ENCODE results near the gene DDX1.

The DDX1 gene

DNA sequence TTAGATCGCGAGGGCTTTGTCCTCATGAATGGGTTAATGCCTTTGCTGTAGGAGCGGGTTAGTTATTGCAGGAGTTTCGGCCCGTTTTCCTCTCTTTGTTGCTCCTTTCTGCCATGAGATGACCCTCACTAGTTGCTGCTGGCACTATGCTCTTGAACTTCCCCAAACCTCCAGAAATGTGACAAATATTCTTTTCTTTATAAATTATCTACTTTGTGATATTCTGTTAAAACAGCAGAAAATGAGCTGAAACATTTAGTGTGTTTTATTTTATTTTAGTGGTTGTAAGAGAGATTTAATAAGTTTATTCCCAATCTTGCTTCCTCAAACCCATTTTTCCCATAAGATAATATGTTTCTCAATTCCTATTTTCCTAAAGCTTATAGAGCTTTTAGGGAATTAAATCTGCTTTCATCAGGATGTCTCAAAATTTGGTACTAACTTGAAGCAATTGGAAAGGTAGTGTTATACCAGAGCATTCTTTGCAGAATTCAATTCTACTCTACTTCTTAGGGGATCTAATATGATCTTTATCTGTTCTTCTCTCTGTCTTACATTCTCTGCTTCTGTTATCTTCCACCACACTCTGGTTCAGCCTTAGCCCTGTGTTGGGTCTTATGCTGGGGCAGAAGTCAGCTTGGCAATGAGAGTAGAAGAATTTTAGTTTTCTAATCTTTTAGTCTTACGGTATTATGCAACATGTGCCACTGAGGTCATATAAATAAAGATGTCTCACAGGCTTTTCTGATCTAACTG lies 23.1 kb downstream of the DDX1 start:
- Histone ChIP-seq H3K9ac (ENCODE audit: low read depth, low read length, poor library complexity, severe bottlenecking) (no peak overlapping the region), H3K4me1 (ENCODE audit: insufficient read depth, low read length, poor library complexity, severe bottlenecking) (no peaks in the 10 kb centered on the region), H3K9me3 (ENCODE audit: insufficient read depth, low read depth, low read length) (no peaks in the 10 kb centered on the region), H3K79me2 (ENCODE audit: insufficient read depth, low read length) (no peaks in the 10 kb centered on the region), H3K9me2 (replicated peaks; ENCODE audit: low read depth, low read length) (no peaks in the 10 kb centered on the region), H3F3A (ENCODE audit: low read depth) (peaks cover 3% of the 10 kb centered on the region; the same call in 1 of the 2 replicates), H3K36me3 (ENCODE audit: insufficient read depth, low read length) (peaks cover 30% of the 10 kb centered on the region), H3K4me3 (ENCODE audit: low read length, poor library complexity, severe bottlenecking) (no peak overlapping the region), H3K27me3 (ENCODE audit: insufficient read depth, low read length, poor library complexity, severe bottlenecking) (no peaks in the 10 kb centered on the region), H2AFZ (ENCODE audit: low read length) (no peak overlapping the region), H4K20me1 (ENCODE audit: insufficient read depth, low read length, poor library complexity, severe bottlenecking) (no peaks in the 10 kb centered on the region), H3K4me2 (ENCODE audit: low read depth, low read length, poor library complexity, severe bottlenecking) (no peak overlapping the region)
- no peak for TF ChIP-seq EZH2phosphoT487 (IDR thresholded peaks at IDR 0.05; ENCODE audit: borderline replicate concordance)
- TF ChIP-seq, protein P1, sequence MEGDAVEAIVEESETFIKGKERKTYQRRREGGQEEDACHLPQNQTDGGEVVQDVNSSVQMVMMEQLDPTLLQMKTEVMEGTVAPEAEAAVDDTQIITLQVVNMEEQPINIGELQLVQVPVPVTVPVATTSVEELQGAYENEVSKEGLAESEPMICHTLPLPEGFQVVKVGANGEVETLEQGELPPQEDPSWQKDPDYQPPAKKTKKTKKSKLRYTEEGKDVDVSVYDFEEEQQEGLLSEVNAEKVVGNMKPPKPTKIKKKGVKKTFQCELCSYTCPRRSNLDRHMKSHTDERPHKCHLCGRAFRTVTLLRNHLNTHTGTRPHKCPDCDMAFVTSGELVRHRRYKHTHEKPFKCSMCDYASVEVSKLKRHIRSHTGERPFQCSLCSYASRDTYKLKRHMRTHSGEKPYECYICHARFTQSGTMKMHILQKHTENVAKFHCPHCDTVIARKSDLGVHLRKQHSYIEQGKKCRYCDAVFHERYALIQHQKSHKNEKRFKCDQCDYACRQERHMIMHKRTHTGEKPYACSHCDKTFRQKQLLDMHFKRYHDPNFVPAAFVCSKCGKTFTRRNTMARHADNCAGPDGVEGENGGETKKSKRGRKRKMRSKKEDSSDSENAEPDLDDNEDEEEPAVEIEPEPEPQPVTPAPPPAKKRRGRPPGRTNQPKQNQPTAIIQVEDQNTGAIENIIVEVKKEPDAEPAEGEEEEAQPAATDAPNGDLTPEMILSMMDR (conservative IDR thresholded peaks at IDR 0.05; ENCODE audit: low read length) = no peak

DNA sequence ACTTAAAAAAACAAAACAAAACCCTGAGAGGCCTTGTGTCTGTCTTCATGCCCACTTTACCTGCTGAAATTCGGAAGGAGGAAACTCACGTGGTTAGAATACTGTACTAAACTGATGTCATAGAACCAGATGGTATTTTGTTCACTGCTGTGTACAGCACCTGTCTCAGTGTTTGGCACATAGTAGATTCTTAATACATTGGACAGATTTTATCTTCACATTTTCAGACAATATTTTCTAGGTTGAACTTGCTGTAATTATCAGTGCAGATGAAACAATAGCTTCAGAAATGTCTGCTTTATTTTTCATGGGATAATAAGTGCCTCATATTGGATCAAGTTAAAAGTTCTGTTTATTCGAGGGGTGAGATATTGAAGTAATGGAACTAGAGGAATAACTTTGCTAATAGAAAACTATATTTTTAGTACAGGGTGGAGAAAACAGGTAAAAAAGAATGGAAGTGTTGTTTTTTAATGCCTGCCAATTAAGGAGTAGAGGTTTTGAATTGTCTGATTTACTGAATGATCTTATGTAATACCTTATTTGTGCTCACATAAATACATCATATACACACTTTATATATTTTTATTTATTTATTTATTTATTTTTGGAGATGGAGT lies 23.7 kb downstream of the DDX1 start:
- Histone ChIP-seq H3K9ac (ENCODE audit: low read depth, low read length, poor library complexity, severe bottlenecking) (no peak overlapping the region), H4K20me1 (ENCODE audit: insufficient read depth, low read length, poor library complexity, severe bottlenecking) (no peaks in the 10 kb centered on the region), H2AFZ (ENCODE audit: low read length) (no peak overlapping the region), H3K36me3 (ENCODE audit: insufficient read depth, low read length) (peaks cover 32% of the 10 kb centered on the region), H3K79me2 (ENCODE audit: insufficient read depth, low read length) (no peaks in the 10 kb centered on the region), H3F3A (ENCODE audit: low read depth) (peaks cover 3% of the 10 kb centered on the region; the same call in 1 of the 2 replicates), H3K4me3 (ENCODE audit: low read length, poor library complexity, severe bottlenecking) (no peak overlapping the region), H3K9me2 (replicated peaks; ENCODE audit: low read depth, low read length) (no peaks in the 10 kb centered on the region), H3K27me3 (ENCODE audit: insufficient read depth, low read length, poor library complexity, severe bottlenecking) (no peaks in the 10 kb centered on the region), H3K9me3 (ENCODE audit: insufficient read depth, low read depth, low read length) (no peaks in the 10 kb centered on the region), H3K4me2 (ENCODE audit: low read depth, low read length, poor library complexity, severe bottlenecking) (no peak overlapping the region), H3K4me1 (ENCODE audit: insufficient read depth, low read length, poor library complexity, severe bottlenecking) (no peaks in the 10 kb centered on the region)
- TF ChIP-seq, protein P1 (conservative IDR thresholded peaks at IDR 0.05; ENCODE audit: low read length) = no peak
- TF ChIP-seq EZH2phosphoT487 (IDR thresholded peaks at IDR 0.05; ENCODE audit: borderline replicate concordance) = no peak

DNA sequence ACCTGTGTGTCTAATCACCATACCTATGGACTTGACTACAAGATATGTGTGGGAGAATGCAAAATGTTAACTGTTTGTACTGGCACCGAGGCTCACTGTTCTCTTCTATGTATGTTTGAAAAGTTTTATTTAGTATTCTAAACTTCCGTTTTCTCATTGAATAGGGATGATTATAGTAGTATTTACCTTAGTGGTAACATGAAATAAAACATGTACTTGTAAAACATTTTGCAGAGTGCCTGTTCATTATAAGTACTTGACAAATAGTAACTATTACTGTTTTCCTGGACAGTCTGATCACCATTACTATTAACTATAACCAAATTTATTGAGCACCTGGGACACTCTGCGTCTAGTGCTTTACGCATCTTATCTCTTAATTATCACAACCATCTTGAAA lies 24.8 kb downstream of the DDX1 start:
- Histone ChIP-seq H3K9ac (ENCODE audit: low read depth, low read length, poor library complexity, severe bottlenecking) (no peak overlapping the region), H3K27me3 (ENCODE audit: insufficient read depth, low read length, poor library complexity, severe bottlenecking) (no peaks in the 10 kb centered on the region), H3K4me1 (ENCODE audit: insufficient read depth, low read length, poor library complexity, severe bottlenecking) (no peaks in the 10 kb centered on the region), H3F3A (ENCODE audit: low read depth) (peaks cover 3% of the 10 kb centered on the region; the same call in 1 of the 2 replicates), H3K4me3 (ENCODE audit: low read length, poor library complexity, severe bottlenecking) (no peak overlapping the region), H2AFZ (ENCODE audit: low read length) (no peak overlapping the region), H3K9me2 (replicated peaks; ENCODE audit: low read depth, low read length) (no peaks in the 10 kb centered on the region), H3K4me2 (ENCODE audit: low read depth, low read length, poor library complexity, severe bottlenecking) (no peak overlapping the region), H4K20me1 (ENCODE audit: insufficient read depth, low read length, poor library complexity, severe bottlenecking) (no peaks in the 10 kb centered on the region), H3K79me2 (ENCODE audit: insufficient read depth, low read length) (no peaks in the 10 kb centered on the region), H3K36me3 (ENCODE audit: insufficient read depth, low read length) (peaks cover 39% of the 10 kb centered on the region), H3K9me3 (ENCODE audit: insufficient read depth, low read depth, low read length) (no peaks in the 10 kb centered on the region)
- TF ChIP-seq, protein P1 (conservative IDR thresholded peaks at IDR 0.05; ENCODE audit: low read length) = no peak
- TF ChIP-seq EZH2phosphoT487 (IDR thresholded peaks at IDR 0.05; ENCODE audit: borderline replicate concordance) = no peak

Data from Loucy (cell line).